EH (cell line): ENCODE measurements around the gene SPATA6L.

ENCODE experiments used
- DNase-seq: peaks from one replicate; pipeline ENCODE4 v3.0.0-alpha.2; 2015; ENCODE audit warnings: low read depth

SPATA6L gene, protein sequence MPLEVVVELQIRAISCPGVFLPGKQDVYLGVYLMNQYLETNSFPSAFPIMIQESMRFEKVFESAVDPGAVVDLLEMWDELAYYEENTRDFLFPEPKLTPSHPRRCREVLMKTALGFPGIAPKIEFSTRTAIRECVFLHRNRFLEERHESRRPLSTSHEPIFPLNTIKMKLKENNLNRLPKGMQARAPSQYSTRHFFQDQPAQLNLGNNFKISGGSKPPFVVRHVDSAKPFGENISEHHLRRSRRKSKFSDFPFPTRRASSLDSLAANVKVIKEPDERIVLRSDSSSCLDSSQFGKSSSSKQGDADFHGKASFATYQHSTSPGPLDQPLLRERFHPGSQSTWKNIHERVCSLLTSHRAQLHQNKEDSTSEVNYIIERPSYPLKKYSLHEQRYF

DNA sequence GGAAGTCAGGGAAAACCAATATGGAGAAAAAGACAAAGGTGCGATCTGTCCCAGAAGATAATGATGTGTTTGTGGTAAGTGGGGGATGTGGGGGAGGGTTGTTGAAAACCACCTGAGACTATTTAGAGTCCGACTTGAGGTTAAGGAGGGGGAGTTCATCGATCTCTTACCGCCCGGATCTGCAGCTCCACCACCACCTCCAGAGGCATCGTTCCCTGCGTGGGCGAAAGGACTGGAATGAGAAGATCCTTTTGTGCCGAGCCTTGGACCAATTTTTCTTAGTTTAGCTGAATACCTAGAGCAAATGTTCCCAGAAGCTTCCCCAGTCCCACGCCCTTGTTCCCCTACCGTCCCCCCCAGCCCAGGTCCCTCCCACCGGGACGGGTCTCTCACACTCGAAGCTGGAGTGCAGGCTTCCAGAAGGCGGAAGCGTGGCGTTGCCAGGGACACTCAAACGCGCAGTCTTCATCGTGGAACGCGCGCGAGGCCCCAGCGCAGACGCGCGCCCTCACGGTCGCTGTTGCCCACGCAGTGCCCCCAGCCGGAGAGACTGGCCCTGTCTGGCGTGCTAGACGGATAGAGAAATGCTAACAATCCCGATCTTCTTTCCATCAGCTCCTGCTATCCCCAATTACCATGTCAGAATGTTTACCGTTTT is at the start of gene SPATA6L:
Gene SPATA6L (minus strand): TSS at position 439 of the 658 bp plus-strand sequence. CDS start 230 bp downstream, at position 209.
- DNase-seq: peak; percentile 58

GRCh38 chr9:4714266-4715016 is 48.2 kb upstream of the SPATA6L start:
- peak; percentile 3 for DNase-seq

- DNase-seq: no peak
These were observed 47.6 kb upstream of the SPATA6L start for GRCh38 chr9:4713849-4714248.

DNA sequence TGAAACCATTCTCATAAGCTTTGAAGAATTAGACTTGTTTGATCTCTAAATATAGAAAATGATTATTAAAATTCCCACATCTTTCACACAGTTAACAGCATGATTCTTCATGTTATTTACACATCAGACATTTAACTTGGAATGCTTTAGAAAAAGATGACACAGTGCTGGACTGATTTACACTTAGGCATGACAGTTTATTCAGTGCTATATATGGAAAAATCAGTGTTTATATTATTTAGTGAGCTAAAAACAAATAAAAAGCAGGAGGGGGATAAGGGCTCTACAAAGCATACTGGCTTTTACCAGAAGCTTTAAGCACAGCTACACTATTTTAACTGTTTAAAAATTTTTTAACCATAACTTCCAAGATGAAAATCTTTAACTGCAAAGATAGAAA is 43.1 kb upstream of the SPATA6L start:
- no peak for DNase-seq

- DNase-seq: no peak
These were observed 40.8 kb upstream of the SPATA6L start for GRCh38 chr9:4706971-4707622.

DNA sequence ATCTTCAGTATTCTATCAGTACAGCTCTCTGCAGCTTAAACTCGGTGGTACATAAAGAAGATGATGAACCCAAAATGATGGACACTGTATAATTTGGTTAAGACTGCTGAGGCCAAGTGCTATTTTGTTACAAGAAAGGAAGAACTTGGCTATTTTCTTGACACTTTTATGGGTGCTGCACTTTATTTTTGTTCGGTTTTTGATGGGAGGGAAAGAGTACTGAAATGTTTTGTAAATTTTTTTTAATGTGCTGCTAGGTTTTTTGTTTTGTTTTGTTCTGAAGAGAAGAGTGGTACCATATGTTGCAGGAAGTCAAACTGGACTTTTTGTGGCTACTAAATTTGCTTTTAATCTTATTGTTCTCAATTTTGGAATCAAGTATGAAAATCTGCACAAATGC is 39.7 kb upstream of the SPATA6L start:
- no peak for DNase-seq

GRCh38 chr9:4704129-4704528 is 37.8 kb upstream of the SPATA6L start:
- no peak for DNase-seq

- no peak for DNase-seq
These were observed 35.2 kb upstream of the SPATA6L start for GRCh38 chr9:4701526-4701925.

- no peak for DNase-seq
These were observed 34.7 kb upstream of the SPATA6L start for GRCh38 chr9:4700932-4701331.

- no peak for DNase-seq
These were observed 33.8 kb upstream of the SPATA6L start for GRCh38 chr9:4700091-4700490.

GRCh38 chr9:4691795-4692194 is 25.5 kb upstream of the SPATA6L start:
- DNase-seq: peak; percentile 67

DNA sequence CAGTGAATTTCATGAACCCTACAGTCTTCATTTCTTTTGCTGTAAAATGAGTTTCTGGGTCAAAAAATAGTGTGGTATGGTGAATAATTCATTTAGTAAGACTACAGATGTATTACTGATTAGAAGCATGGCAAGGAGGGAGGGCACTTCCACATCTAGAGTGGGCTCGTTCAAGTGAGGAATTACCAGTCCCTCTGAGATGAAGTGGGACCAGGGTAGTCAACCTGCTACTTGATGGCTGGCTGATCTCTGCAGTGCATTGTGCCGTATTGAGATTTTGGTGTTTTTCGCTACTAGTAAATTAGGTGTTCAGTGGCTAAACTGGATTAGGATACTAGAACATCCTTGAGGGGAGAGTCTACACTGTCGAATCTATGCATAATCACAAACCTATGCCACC is 23.9 kb upstream of the SPATA6L start:
- DNase-seq: no peak

DNA sequence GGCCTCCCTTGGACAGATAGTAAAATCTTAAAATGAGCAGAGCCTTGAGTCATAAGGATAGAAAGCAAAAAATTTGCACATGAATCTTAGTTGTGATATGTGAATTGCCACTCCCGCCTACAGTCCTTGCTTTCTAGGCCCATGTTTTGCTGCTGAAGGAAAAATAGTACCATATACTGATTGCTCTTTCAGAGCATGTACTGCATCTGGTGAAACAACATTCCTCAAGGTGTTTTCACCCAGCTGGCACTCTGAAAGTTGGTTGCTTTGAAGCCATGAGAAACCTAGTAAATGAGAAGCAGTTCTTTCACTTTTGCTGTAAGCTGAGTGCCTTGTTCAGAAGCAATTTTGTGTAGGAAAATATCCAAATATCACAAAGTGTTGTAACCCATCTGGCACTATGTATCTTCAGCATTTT is 23.4 kb upstream of the SPATA6L start:
- DNase-seq: no peak

- no peak for DNase-seq
These were observed 22.7 kb upstream of the SPATA6L start for GRCh38 chr9:4689021-4689420.

DNA sequence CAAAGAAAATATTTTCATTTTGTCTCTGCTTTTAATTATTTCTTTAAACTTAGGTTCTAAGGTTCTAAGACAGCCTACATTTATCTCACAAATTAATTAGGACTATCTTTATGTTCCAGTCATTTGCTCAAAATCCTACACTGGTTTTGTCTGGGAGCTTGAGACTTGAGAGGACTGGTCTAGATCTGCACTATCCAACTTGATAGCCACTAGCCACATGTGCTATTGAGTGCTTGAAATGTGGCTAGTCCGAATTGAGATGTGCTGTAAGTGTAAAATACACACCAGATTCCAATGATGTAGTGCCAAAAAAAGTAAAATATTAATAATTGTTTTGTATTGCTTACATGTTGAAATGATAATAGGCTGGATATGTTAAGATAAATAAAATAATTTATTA is 20.3 kb upstream of the SPATA6L start:
- no peak for DNase-seq

DNA sequence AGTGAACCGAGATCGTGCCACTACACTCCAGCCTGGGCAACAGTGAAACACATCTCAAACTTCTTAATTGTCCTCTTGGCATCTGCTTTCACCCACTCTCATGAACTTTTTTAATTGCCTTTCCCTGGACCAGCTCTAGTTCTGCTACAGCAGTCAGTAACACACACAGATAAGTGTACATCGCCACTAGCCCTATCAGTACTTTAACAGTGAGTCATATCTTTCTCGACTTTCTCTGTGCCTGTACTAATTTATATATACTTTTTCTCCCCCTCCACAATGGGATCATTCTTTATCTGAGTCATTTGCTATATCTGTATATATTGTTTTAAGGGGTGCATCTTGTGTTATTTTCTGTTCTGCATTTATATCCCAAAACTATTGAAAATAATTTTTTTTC is 19.8 kb upstream of the SPATA6L start:
- DNase-seq: peak; percentile 29

DNA sequence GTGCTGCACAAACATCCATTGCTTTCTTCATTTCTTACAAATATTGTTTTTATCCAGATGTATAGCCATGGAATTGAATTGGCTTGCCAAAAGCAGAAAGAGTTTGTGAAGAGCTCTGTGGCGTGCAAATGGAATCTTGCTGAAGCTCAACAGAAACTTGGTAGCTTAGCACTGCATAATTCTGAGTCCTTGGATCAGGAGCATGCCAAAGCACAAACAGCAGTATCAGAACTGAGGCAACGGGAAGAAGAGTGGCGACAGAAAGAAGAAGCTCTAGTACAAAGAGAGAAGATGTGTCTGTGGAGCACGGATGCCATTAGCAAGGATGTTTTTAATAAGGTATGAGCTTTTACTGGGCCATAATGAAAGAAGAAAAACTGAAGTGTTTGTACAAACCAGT is 18.5 kb upstream of the SPATA6L start:
- DNase-seq: no peak

DNA sequence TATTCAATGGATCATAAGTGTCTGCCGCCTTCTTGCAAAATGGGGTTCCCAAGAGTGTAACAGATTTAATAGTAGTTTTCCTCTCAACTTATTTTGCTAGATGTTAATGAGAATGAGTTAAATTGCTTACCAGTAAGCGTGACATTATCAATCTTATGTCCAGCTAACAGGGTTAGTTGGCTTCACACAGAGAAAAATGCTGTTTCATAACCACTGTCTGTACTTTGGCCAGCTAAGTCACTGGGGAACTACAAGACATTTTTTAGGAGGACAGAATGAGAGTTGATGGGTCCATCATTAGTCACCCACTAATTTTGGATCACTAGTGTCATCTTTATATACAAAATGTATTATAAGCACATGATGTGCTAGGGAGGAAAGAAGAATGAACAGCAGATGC is 14.5 kb upstream of the SPATA6L start:
- peak; percentile 79 for DNase-seq

DNA sequence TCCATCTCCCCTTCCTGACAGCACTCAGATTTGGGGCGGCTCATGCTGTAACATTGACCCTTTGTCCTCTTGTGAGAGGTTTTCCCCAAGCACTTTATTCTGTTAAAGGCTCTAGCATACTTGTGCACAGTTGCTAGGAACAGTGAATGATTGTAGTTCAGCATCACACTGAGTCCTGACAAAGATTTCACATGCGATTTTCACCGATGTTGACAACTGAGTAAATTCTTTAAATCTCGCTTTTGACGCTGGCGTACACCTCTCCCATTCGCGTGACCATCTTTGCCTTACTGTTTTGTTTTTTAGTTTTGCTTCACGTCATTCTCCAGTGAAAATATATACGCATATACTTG is 13.9 kb upstream of the SPATA6L start:
- DNase-seq: peak; percentile 22

DNA sequence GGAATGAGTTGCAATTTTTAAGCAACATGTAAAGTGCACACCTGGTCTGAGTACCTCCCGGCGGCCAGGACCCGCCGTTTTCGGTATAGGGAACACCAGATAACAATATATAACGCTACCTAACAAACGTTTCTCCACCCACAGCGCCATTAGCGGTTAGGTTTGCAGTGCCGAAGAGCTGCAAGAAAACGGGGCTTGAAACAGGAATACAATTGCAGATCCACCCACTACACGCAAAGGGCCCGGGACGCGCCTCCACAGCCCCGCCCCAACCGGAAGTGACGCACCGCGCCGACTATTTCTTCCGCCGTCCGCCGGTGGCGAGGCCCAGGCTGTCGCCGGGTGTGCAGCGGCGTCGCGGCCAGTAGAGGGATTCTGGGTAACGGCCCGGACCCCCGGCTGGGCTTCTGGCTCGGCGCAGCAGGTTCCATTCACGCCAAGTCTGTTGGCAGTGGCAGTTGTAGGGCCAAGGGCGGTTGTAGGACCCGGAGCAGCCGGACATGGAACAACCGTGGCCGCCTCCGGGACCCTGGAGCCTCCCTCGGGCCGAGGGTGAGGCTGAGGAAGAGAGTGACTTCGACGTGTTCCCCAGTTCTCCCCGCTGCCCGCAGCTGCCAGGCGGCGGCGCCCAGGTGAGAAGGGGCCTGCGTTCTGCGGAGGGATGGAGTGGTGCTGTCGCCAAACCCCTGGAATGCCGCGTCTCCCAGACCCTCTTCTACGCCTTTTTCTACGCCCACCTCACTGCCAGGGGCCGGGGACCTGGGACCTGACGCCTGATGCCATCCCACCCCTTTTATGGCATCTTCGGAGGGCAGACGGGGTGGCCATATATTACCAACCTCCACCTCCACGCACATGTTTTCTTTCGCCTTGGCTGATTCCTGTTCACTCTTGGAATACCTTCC is 13.2 kb upstream of the SPATA6L start, which contains the start of gene CDC37L1:
Gene CDC37L1 (plus strand): TSS at position 302 of the 905 bp plus-strand sequence. CDS start 199 bp downstream, at position 501.
- DNase-seq: peak; percentile 95

- DNase-seq: peak; percentile 45
These were observed 12.5 kb upstream of the SPATA6L start for GRCh38 chr9:4678679-4679267.
